OCI-LY7 (cell line): ENCODE data around the gene PRLHR. TPM values are rescaled to one million over a fixed set of nuclear protein-coding genes. Genes with fewer than 3 reads are reported as not detected.
"Not testable (repeated sequence)": the region's sequence is repeated elsewhere in the genome, so short reads cannot be mapped to it uniquely, and the experiment has no call there.

Experiments used
- BruUV-seq: library from RNA; stranded (reverse); fragments of 400-500 nt; replicated peaks from 2 replicates; lab custom pipeline; 2021; lab: Mats Ljungman, UMichigan
- CTCF ChIA-PET: fragments of 300-600 bp; sonication (Branson Sonifier 250); formaldehyde crosslinking; loops from one replicate; lab custom pipeline; 2022; ENCODE audit warnings: antibody characterized with exemption; ENCODE audit not compliant: unreplicated experiment; lab: Charles Lee
- POLR2A ChIA-PET: fragments of 300-600 bp; sonication (Branson Sonifier 250); formaldehyde crosslinking; loops from one replicate; lab custom pipeline; 2022; ENCODE audit warnings: antibody characterized with exemption; lab: Charles Lee
- DNase-seq: peaks from one replicate; pipeline ENCODE4 v3.0.0-alpha.2; 2015; ENCODE audit warnings: low spot score
- H2AFZ ChIP-seq: fragments of 200-600 bp; sonication (generic), shearing (Covaris generic); 2 replicates; pipeline ENCODE4 v1.6.1; 2014; ENCODE audit warnings: mild to moderate bottlenecking, antibody characterized with exemption, low read length, moderate library complexity
- H3K27ac ChIP-seq: fragments of 200-600 bp; sonication (generic); 2 replicates; pipeline ENCODE4 v1.5.1; 2014; ENCODE audit warnings: mixed run types, low read depth, mild to moderate bottlenecking, moderate library complexity, low read length, inconsistent platforms; ENCODE audit not compliant: poor library complexity, severe bottlenecking
- H3K36me3 ChIP-seq: fragments of 200-600 bp; sonication (generic); 2 replicates; pipeline ENCODE4 v1.6.1; 2014; ENCODE audit warnings: mild to moderate bottlenecking, antibody characterized with exemption, low read length, moderate library complexity, mixed read lengths; ENCODE audit not compliant: insufficient read depth
- H3K4me1 ChIP-seq: fragments of 200-600 bp; sonication (generic); 2 replicates; pipeline ENCODE4 v1.5.1; 2014; ENCODE audit warnings: mild to moderate bottlenecking, low read length; ENCODE audit not compliant: insufficient read depth, poor library complexity, severe bottlenecking
- H3K4me2 ChIP-seq: fragments of 200-600 bp; sonication (generic); 2 replicates; pipeline ENCODE4 v1.6.1; 2014; ENCODE audit warnings: mild to moderate bottlenecking, low read length
- H3K4me3 ChIP-seq: fragments of 200-600 bp; sonication (generic); 2 replicates; pipeline ENCODE4 v1.5.1; 2014; ENCODE audit warnings: mild to moderate bottlenecking, low read depth, low read length; ENCODE audit not compliant: poor library complexity, severe bottlenecking
- H3K79me2 ChIP-seq: fragments of 200-600 bp; sonication (generic); 2 replicates; pipeline ENCODE4 v1.6.1; 2016; ENCODE audit warnings: low read depth, mild to moderate bottlenecking, low read length, moderate library complexity, mixed read lengths; ENCODE audit not compliant: insufficient read depth
- H3K9me2 ChIP-seq: fragments of 200-600 bp; sonication (generic); 2 replicates; pipeline ENCODE4 v1.6.1; 2016; ENCODE audit warnings: mild to moderate bottlenecking, low read length, mixed read lengths; ENCODE audit not compliant: insufficient read depth
- H3K9me3 ChIP-seq: fragments of 200-600 bp; sonication (generic); 2 replicates; pipeline ENCODE4 v1.6.1; 2014; ENCODE audit warnings: mild to moderate bottlenecking, mixed run types, low read length, mixed read lengths
- H4K20me1 ChIP-seq: fragments of 200-600 bp; sonication (generic); 2 replicates; pipeline ENCODE4 v1.6.1; 2014; ENCODE audit warnings: mild to moderate bottlenecking, antibody characterized with exemption, low read length, moderate library complexity, mixed read lengths; ENCODE audit not compliant: insufficient read depth
- EZH2phosphoT487 ChIP-seq: fragments of 200-600 bp; sonication (generic); IDR thresholded peaks from 2 replicates; pipeline ENCODE4 v1.6.1; 2018; ENCODE audit warnings: low read depth, borderline replicate concordance, mild to moderate bottlenecking, mixed run types, antibody characterized with exemption, low read length, moderate library complexity, mixed read lengths
- intact Hi-C: fragments of 100-400 bp; cut with micrococcal nuclease; formaldehyde crosslinking; loops from one replicate; pipeline ENCODE4 v1.10.0; 2022; ENCODE audit not compliant: unreplicated experiment
- total RNA-seq, 2 experiments: library from RNA; depleted of rRNA in 1 of 2; stranded (reverse); fragments of >200 nt in 1 of 2; shearing (Covaris generic) in 1 of 2; gene quantifications; 2 replicates each; pipeline ENCODE4 v1.2.3, GENCODE V29; 2014 to 2022
- TF ChIP-seq, protein P1 (sequence below): fragments of 200-600 bp; sonication (generic); conservative IDR thresholded peaks from 2 replicates; pipeline ENCODE4 v1.5.1; 2014; ENCODE audit warnings: mild to moderate bottlenecking, antibody characterized with exemption, low read length, moderate library complexity, mixed read lengths

PRLHR gene
- total RNA-seq, 2 experiments from 2014 or later, result not detected

DNA sequence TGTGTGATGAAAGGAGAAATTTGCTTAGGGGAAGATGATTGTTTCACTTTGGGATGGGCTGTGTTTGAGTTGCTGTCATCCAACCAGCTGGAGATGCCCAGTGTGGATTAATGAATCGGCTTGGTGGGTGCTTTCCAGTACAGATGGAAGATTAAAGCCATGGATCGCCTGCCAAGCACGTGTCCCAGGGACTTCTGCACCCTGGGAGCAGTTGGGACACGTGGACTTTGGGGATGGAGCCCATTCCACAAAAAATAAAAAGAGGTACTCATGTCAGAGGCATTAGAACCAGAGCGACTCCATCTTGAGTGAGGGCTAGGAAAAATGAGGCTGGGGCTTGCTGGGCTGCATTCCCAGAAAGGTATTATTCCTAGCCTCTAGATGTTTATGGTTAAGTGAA, 29.3 kb upstream of the PRLHR start:
- intact Hi-C loops, result loop anchor here (5.0 kb wide), 1 partner anchor 52 kb away; no protein-coding TSS in a partner anchor
- CTCF ChIA-PET, result no interaction called here

DNA sequence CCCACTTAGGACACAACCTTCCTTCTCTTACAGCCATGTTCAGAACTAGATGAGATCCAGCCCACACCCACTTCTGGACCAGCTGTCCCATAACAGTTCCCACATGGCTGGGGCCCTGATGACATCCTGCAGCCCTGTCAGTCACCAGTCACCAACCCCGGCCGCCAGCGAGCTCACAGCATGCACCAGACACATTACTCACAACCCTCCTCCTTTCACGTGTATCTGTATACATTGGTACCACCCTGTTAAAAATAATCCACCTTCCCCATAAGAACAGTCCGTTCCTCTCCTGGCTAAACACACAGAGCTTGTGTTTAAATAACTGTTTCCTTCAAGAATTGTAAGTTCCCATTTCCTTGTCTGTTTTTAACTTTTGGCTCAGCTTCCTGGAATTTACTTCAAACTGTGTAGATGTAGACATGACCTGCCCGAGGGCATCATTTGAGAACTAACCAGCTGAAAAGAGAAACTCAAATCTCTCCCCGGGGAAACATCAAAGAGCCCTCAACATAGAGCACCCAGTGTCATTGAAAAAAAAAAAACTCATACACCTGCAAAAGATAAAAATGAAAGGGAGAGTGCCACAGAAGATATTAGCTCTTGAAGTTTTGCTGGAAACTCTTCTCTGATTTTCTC, 26.0 kb upstream of the PRLHR start:
- H3K36me3 ChIP-seq, result no peaks in the 10 kb centered on the region
- DNase-seq, result no peak
- no peaks in the 10 kb centered on the region for H3K4me1 ChIP-seq
- intact Hi-C loops, result loop anchor here (5.0 kb wide), 1 partner anchor 49 kb away; no protein-coding TSS in a partner anchor
- no peaks in the 10 kb centered on the region for H3K79me2 ChIP-seq
- no TSS peak for BruUV-seq
- no peak for TF ChIP-seq EZH2phosphoT487
- no peak overlapping the region for H3K4me3 ChIP-seq
- no peaks in the 10 kb centered on the region for H4K20me1 ChIP-seq
- POLR2A ChIA-PET, result interaction anchor here (0.8 kb wide), 1 partner anchor 14 kb away, joined by 4 read pairs; no protein-coding TSS in a partner anchor
- H3K9me3 ChIP-seq, result no peaks in the 10 kb centered on the region
- H3K27ac ChIP-seq, result no peak overlapping the region
- H3K4me2 ChIP-seq, result no peak overlapping the region
- CTCF ChIA-PET, result interaction anchor here (0.5 kb wide), 1 partner anchor 199 kb away, joined by 3 read pairs; no protein-coding TSS in a partner anchor
- no peaks in the 10 kb centered on the region for H3K9me2 ChIP-seq
- H2AFZ ChIP-seq, result no peak overlapping the region

More for the DNA sequence above, 29.3 kb upstream of the PRLHR start:
- H2AFZ ChIP-seq, result no peak overlapping the region
- H3K36me3 ChIP-seq, result no peaks in the 10 kb centered on the region
- BruUV-seq, result no TSS peak
- DNase-seq, result no peak
- H4K20me1 ChIP-seq, result no peaks in the 10 kb centered on the region
- no peak for TF ChIP-seq EZH2phosphoT487
- TF ChIP-seq, protein P1, sequence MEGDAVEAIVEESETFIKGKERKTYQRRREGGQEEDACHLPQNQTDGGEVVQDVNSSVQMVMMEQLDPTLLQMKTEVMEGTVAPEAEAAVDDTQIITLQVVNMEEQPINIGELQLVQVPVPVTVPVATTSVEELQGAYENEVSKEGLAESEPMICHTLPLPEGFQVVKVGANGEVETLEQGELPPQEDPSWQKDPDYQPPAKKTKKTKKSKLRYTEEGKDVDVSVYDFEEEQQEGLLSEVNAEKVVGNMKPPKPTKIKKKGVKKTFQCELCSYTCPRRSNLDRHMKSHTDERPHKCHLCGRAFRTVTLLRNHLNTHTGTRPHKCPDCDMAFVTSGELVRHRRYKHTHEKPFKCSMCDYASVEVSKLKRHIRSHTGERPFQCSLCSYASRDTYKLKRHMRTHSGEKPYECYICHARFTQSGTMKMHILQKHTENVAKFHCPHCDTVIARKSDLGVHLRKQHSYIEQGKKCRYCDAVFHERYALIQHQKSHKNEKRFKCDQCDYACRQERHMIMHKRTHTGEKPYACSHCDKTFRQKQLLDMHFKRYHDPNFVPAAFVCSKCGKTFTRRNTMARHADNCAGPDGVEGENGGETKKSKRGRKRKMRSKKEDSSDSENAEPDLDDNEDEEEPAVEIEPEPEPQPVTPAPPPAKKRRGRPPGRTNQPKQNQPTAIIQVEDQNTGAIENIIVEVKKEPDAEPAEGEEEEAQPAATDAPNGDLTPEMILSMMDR, result no peak
- no peak overlapping the region for H3K27ac ChIP-seq
- no peaks in the 10 kb centered on the region for H3K9me3 ChIP-seq
- H3K4me3 ChIP-seq, result no peak overlapping the region
- H3K9me2 ChIP-seq, result no peaks in the 10 kb centered on the region
- no peaks in the 10 kb centered on the region for H3K79me2 ChIP-seq
- H3K4me2 ChIP-seq, result no peak overlapping the region
- POLR2A ChIA-PET, result no interaction called here
- no peaks in the 10 kb centered on the region for H3K4me1 ChIP-seq

DNA sequence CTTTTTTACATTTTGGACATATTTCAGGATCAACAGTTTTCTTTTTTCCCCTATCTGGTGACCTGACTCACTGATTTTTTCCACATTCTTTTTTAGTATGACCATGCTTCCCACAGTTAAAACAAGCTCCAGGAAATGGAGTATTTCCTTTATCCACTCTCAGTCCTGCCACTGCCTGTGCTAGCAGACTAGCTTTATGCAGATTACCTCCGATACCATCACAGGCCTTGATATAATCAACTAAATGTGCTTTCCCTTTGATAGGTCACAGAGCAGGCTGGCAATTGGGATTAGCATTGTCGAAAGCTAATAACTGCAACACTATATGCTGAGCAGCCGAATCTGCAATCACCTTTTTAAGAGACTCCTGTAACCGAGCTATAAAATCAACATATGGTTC, 18.4 kb upstream of the PRLHR start:
- H3K27ac ChIP-seq, CTCF ChIA-PET, H3K4me3 ChIP-seq, H4K20me1 ChIP-seq, H3K4me1 ChIP-seq, H3K79me2 ChIP-seq, intact Hi-C loops, H3K9me3 ChIP-seq, BruUV-seq, DNase-seq, H3K9me2 ChIP-seq, H3K36me3 ChIP-seq, H3K4me2 ChIP-seq, H2AFZ ChIP-seq: not testable (repeated sequence)
- POLR2A ChIA-PET, result interaction anchor here (1.2 kb wide), 1 partner anchor 18 kb away, joined by 3 read pairs; no protein-coding TSS in a partner anchor
